ENCODE results near the gene OSER1. TPM values are rescaled to one million over a fixed set of nuclear protein-coding genes. Genes with fewer than 3 reads are reported as not detected.
"Not testable (repeated sequence)": the region's sequence is repeated elsewhere in the genome, so short reads cannot be mapped to it uniquely, and the experiment has no call there.

Gene OSER1
- total RNA-seq, 1 donor from 2014 or later, result 28.0 TPM

GRCh38 chr20:44196271-44196670 is 14.3 kb downstream of the OSER1 start:
- H3K4me3 ChIP-seq, result no peak overlapping the region
- intact Hi-C loops (cut with DNase I), result no loop called here
- TF ChIP-seq, protein P1, sequence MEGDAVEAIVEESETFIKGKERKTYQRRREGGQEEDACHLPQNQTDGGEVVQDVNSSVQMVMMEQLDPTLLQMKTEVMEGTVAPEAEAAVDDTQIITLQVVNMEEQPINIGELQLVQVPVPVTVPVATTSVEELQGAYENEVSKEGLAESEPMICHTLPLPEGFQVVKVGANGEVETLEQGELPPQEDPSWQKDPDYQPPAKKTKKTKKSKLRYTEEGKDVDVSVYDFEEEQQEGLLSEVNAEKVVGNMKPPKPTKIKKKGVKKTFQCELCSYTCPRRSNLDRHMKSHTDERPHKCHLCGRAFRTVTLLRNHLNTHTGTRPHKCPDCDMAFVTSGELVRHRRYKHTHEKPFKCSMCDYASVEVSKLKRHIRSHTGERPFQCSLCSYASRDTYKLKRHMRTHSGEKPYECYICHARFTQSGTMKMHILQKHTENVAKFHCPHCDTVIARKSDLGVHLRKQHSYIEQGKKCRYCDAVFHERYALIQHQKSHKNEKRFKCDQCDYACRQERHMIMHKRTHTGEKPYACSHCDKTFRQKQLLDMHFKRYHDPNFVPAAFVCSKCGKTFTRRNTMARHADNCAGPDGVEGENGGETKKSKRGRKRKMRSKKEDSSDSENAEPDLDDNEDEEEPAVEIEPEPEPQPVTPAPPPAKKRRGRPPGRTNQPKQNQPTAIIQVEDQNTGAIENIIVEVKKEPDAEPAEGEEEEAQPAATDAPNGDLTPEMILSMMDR (IDR thresholded peaks at IDR 0.05), result no peak
- no peak for TF ChIP-seq POLR2A (IDR thresholded peaks at IDR 0.05)
- no peak for TF ChIP-seq POLR2AphosphoS5 (IDR thresholded peaks at IDR 0.05; ENCODE audit: insufficient read depth in 1 of 2, low read depth in 1 of 2)
- peaks cover 0 to 48% of the 10 kb centered on the region in 2 donors for H3K36me3 ChIP-seq
- no peak for DNase-seq (ENCODE audit: extremely low spot score in 2 of 2)
- no peaks in the 10 kb centered on the region for H3K27me3 ChIP-seq
- H3K9me3 ChIP-seq, result no peaks in the 10 kb centered on the region
- no peak overlapping the region for H3K27ac ChIP-seq
- H3K4me1 ChIP-seq, result no peaks in the 10 kb centered on the region

- intact Hi-C loops (cut with DNase I), result no loop called here
- no peaks in the 10 kb centered on the region for H3K27me3 ChIP-seq
- H3K4me3 ChIP-seq, result no peak overlapping the region
- no peak overlapping the region for H3K27ac ChIP-seq
- H3K4me1 ChIP-seq, result no peaks in the 10 kb centered on the region
- peaks cover 0 to 41% of the 10 kb centered on the region in 2 donors for H3K36me3 ChIP-seq
- no peak for DNase-seq (ENCODE audit: extremely low spot score in 2 of 2)
- TF ChIP-seq POLR2A (IDR thresholded peaks at IDR 0.05), result no peak
- H3K9me3 ChIP-seq, result no peaks in the 10 kb centered on the region
Measured at GRCh38 chr20:44195605-44196004, 15.0 kb downstream of the OSER1 start.

GRCh38 chr20:44193801-44194200 is 16.8 kb downstream of the OSER1 start:
- Histone ChIP-seq H3K9me3 (no peaks in the 10 kb centered on the region), H3K36me3 (peaks cover 0 to 23% of the 10 kb centered on the region in 2 donors), H3K4me1 (peaks cover under 1% of the 10 kb centered on the region), H3K27me3 (no peaks in the 10 kb centered on the region), H3K4me3 (no peak overlapping the region), H3K27ac (no peak overlapping the region)
- no peak for DNase-seq (ENCODE audit: extremely low spot score in 2 of 2)
- intact Hi-C loops (cut with DNase I), result loop anchor here (5.0 kb wide), 1 partner anchor 76 kb away; no protein-coding TSS in a partner anchor
- TF ChIP-seq, protein P1 (IDR thresholded peaks at IDR 0.05), result no peak
- TF ChIP-seq POLR2A (IDR thresholded peaks at IDR 0.05) (no peak), POLR2AphosphoS5 (IDR thresholded peaks at IDR 0.05; ENCODE audit: insufficient read depth in 1 of 2, low read depth in 1 of 2) (no peak)

DNA sequence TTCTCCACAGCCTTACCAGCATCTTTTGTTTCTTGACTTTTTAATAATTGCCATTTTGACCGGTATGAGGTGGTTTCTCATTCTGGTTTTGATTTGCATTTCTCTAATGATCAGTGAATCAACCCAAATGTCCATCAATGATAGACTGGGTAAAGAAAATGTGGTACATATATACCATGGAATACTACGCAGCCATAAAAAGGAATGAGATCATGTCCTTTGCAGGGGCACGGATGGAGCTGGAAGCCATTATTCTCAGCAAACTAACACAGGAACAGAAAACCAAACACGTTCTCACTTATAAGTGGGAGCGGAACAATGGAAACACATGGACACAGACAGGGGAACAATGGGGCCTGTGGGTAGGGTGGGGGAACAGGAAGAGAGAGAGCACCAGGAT is 18.9 kb downstream of the OSER1 start:
- H3K4me1 ChIP-seq, result peaks cover 22% of the 10 kb centered on the region
- H3K9me3 ChIP-seq; H3K27ac ChIP-seq; H3K27me3 ChIP-seq; H3K4me3 ChIP-seq; DNase-seq (ENCODE audit: extremely low spot score in 2 of 2); H3K36me3 ChIP-seq: not testable (repeated sequence)
- intact Hi-C loops (cut with DNase I), result loop anchor here (5.0 kb wide), 1 partner anchor 74 kb away; no protein-coding TSS in a partner anchor

GRCh38 chr20:44190197-44190852 is 20.2 kb downstream of the OSER1 start:
- not testable (repeated sequence) for H3K27ac ChIP-seq; H3K36me3 ChIP-seq; DNase-seq (ENCODE audit: extremely low spot score in 2 of 2); H3K27me3 ChIP-seq; H3K4me3 ChIP-seq; H3K9me3 ChIP-seq
- intact Hi-C loops (cut with DNase I), result loop anchor here (5.0 kb wide), 1 partner anchor 73 kb away; no protein-coding TSS in a partner anchor
- peaks cover 25% of the 10 kb centered on the region for H3K4me1 ChIP-seq
- TF ChIP-seq, protein P1 (IDR thresholded peaks at IDR 0.05), result peak; percentile 58 to 69 (median 60)

GRCh38 chr20:44188752-44189151 is 21.8 kb downstream of the OSER1 start:
- TF ChIP-seq POLR2AphosphoS5 (IDR thresholded peaks at IDR 0.05; ENCODE audit: insufficient read depth in 1 of 2, low read depth in 1 of 2), result no peak
- TF ChIP-seq, protein P1 (IDR thresholded peaks at IDR 0.05), result no peak
- TF ChIP-seq POLR2A (IDR thresholded peaks at IDR 0.05), result no peak
- no peak overlapping the region for H3K27ac ChIP-seq
- H3K27me3 ChIP-seq, result no peaks in the 10 kb centered on the region
- peaks cover 25% of the 10 kb centered on the region for H3K4me1 ChIP-seq
- intact Hi-C loops (cut with DNase I), result no loop called here
- H3K4me3 ChIP-seq, result no peak overlapping the region
- DNase-seq (ENCODE audit: extremely low spot score in 2 of 2), result no peak
- H3K36me3 ChIP-seq, result no peaks in the 10 kb centered on the region
- no peaks in the 10 kb centered on the region for H3K9me3 ChIP-seq

All from vagina (tissue), 2 donors.